BLaER1 (cell line): ENCODE data around the gene ITGAD.

Experiments
- H3K27ac ChIP-seq: shearing (Covaris generic); formaldehyde crosslinking; 2 replicates; pipeline ENCODE4 v1.8.1; 2022
- H3K27me3 ChIP-seq: shearing (Covaris generic); formaldehyde crosslinking; 2 replicates; pipeline ENCODE4 v1.8.1; 2022
- H3K36me3 ChIP-seq: shearing (Covaris generic); formaldehyde crosslinking; 2 replicates; pipeline ENCODE4 v1.8.1; 2022
- H3K4me1 ChIP-seq: shearing (Covaris generic); formaldehyde crosslinking; 2 replicates; pipeline ENCODE4 v1.8.1; 2022
- H3K4me2 ChIP-seq: shearing (Covaris generic); formaldehyde crosslinking; 2 replicates; pipeline ENCODE4 v1.8.1; 2022
- H3K4me3 ChIP-seq: shearing (Covaris generic); formaldehyde crosslinking; 2 replicates; pipeline ENCODE4 v1.8.1; 2022
- H3K9ac ChIP-seq: shearing (Covaris generic); formaldehyde crosslinking; 2 replicates; pipeline ENCODE4 v1.8.1; 2022
- H3K9me3 ChIP-seq: shearing (Covaris generic); formaldehyde crosslinking; 2 replicates; pipeline ENCODE4 v1.8.1; 2022
- H4K20me1 ChIP-seq: shearing (Covaris generic); formaldehyde crosslinking; 2 replicates; pipeline ENCODE4 v1.8.1; 2022
- Cebpa-rat ChIP-seq: shearing (Covaris generic); IDR thresholded peaks from 2 replicates; pipeline ENCODE4 v1.8.1; 2022

Gene ITGAD

GRCh38 chr16:31365131-31365865 is 27.8 kb upstream of the ITGAD start:
- Histone ChIP-seq H4K20me1 (no peaks in the 10 kb centered on the region), H3K27me3 (no peaks in the 10 kb centered on the region), H3K27ac (no peak overlapping the region), H3K4me1 (peaks cover 34% of the 10 kb centered on the region), H3K9ac (no peak overlapping the region), H3K9me3 (no peaks in the 10 kb centered on the region), H3K4me3 (no peak overlapping the region), H3K36me3 (no peaks in the 10 kb centered on the region), H3K4me2 (no peak overlapping the region)
- no peak for TF ChIP-seq Cebpa-rat

DNA sequence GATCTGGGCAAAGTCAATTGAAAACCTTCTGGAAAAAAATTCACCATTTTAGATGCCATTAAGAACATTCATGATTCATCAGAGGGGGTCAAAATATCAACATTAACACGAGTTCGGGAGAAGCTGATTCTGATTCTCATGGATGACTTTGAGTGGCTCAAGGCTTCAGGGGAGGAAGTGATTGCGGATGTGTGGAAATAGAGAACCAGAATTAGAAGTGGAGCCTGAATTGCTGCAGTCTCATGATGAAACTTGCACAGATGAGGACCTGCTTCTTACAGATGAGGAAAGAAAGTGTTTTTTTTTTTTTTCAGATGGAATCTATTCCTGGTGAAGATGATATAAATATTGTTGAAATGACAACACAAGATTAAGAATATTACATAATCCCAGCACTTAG is 25.3 kb upstream of the ITGAD start:
- no peaks in the 10 kb centered on the region for H3K9me3 ChIP-seq
- no peaks in the 10 kb centered on the region for H4K20me1 ChIP-seq
- no peak overlapping the region for H3K27ac ChIP-seq
- no peak overlapping the region for H3K9ac ChIP-seq
- peak overlapping the region; percentile 62 for H3K4me2 ChIP-seq
- peaks cover 34% of the 10 kb centered on the region for H3K4me1 ChIP-seq
- TF ChIP-seq Cebpa-rat, result no peak
- H3K27me3 ChIP-seq, result no peaks in the 10 kb centered on the region
- H3K4me3 ChIP-seq, result no peak overlapping the region
- H3K36me3 ChIP-seq, result no peaks in the 10 kb centered on the region

DNA sequence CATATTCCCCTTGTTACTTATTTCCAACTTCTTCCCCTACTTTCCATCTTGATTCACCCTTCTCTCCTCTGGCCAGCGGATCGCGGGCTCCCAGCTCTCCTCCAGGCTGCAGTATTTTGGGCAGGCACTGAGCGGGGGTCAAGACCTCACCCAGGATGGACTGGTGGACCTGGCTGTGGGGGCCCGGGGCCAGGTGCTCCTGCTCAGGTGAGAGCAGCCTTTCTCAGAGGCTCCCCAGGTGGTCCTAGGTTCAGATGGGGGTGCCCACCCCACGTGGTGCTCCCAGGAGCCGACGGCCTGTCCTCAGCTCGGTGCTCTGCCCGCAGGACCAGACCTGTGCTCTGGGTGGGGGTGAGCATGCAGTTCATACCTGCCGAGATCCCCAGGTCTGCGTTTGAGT is 22.1 kb upstream of the ITGAD start:
- H3K36me3 ChIP-seq, result no peaks in the 10 kb centered on the region
- H4K20me1 ChIP-seq, result no peaks in the 10 kb centered on the region
- H3K9ac ChIP-seq, result no peak overlapping the region
- no peaks in the 10 kb centered on the region for H3K27me3 ChIP-seq
- H3K27ac ChIP-seq, result no peak overlapping the region
- peaks cover 6% of the 10 kb centered on the region; the same call in 1 of the 2 replicates for H3K9me3 ChIP-seq
- H3K4me3 ChIP-seq, result no peak overlapping the region
- no peak overlapping the region for H3K4me2 ChIP-seq
- no peak for TF ChIP-seq Cebpa-rat
- peaks cover 34% of the 10 kb centered on the region for H3K4me1 ChIP-seq

- TF ChIP-seq Cebpa-rat, result no peak
- Histone ChIP-seq H3K36me3 (no peaks in the 10 kb centered on the region), H3K9me3 (peaks cover 6% of the 10 kb centered on the region; the same call in 1 of the 2 replicates), H3K4me3 (no peak overlapping the region), H3K4me2 (no peak overlapping the region), H3K27me3 (no peaks in the 10 kb centered on the region), H4K20me1 (no peaks in the 10 kb centered on the region), H3K27ac (no peak overlapping the region), H3K9ac (no peak overlapping the region), H3K4me1 (peaks cover 26% of the 10 kb centered on the region)
Observed at GRCh38 chr16:31371619-31372484, 21.3 kb upstream of the ITGAD start.

DNA sequence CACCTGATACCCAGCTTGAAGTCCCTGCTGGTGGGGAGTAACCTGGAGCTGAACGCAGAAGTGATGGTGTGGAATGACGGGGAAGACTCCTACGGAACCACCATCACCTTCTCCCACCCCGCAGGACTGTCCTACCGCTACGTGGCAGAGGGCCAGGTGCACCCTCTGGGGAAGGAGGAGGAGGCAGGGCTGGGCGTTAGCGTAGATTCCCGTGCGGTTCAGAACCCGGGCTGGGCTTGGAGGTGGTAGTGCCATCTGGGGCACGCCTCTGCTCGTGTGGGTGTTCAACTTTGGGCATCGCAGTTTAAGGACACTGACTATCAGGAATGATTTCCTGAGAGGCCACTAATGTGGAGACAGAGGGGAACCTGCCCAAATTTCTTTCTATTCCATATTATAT is 19.9 kb upstream of the ITGAD start:
- Histone ChIP-seq H3K4me3 (no peak overlapping the region), H3K4me2 (no peak overlapping the region), H3K27me3 (no peaks in the 10 kb centered on the region), H4K20me1 (no peaks in the 10 kb centered on the region), H3K27ac (no peak overlapping the region), H3K9me3 (peaks cover 6% of the 10 kb centered on the region; the same call in 1 of the 2 replicates), H3K36me3 (no peaks in the 10 kb centered on the region), H3K9ac (no peak overlapping the region), H3K4me1 (peaks cover 12% of the 10 kb centered on the region)
- no peak for TF ChIP-seq Cebpa-rat

- peaks cover 6% of the 10 kb centered on the region; the same call in 1 of the 2 replicates for H3K9me3 ChIP-seq
- no peak overlapping the region for H3K4me2 ChIP-seq
- H3K27ac ChIP-seq, result no peak overlapping the region
- H3K36me3 ChIP-seq, result no peaks in the 10 kb centered on the region
- H4K20me1 ChIP-seq, result no peaks in the 10 kb centered on the region
- no peaks in the 10 kb centered on the region for H3K4me1 ChIP-seq
- no peaks in the 10 kb centered on the region for H3K27me3 ChIP-seq
- no peak overlapping the region for H3K9ac ChIP-seq
- H3K4me3 ChIP-seq, result no peak overlapping the region
- TF ChIP-seq Cebpa-rat, result no peak
Observed at GRCh38 chr16:31375231-31375630, 17.9 kb upstream of the ITGAD start.

- no peaks in the 10 kb centered on the region for H3K27me3 ChIP-seq
- no peak overlapping the region for H3K4me2 ChIP-seq
- TF ChIP-seq Cebpa-rat, result no peak
- H3K9ac ChIP-seq, result no peak overlapping the region
- no peak overlapping the region for H3K27ac ChIP-seq
- H4K20me1 ChIP-seq, result no peaks in the 10 kb centered on the region
- H3K4me1 ChIP-seq, result no peaks in the 10 kb centered on the region
- H3K36me3 ChIP-seq, result no peaks in the 10 kb centered on the region
- H3K4me3 ChIP-seq, result no peak overlapping the region
- H3K9me3 ChIP-seq, result peaks cover 6% of the 10 kb centered on the region; the same call in 1 of the 2 replicates
Observed at GRCh38 chr16:31376705-31377104, 16.4 kb upstream of the ITGAD start.

- Histone ChIP-seq H3K36me3 (no peaks in the 10 kb centered on the region), H3K9ac (no peak overlapping the region), H4K20me1 (no peaks in the 10 kb centered on the region), H3K9me3 (peaks cover 6% of the 10 kb centered on the region; the same call in 1 of the 2 replicates), H3K27me3 (no peaks in the 10 kb centered on the region), H3K4me1 (no peaks in the 10 kb centered on the region), H3K4me3 (no peak overlapping the region), H3K27ac (no peak overlapping the region), H3K4me2 (no peak overlapping the region)
- TF ChIP-seq Cebpa-rat, result no peak
Observed at GRCh38 chr16:31377210-31377903, 15.8 kb upstream of the ITGAD start.

DNA sequence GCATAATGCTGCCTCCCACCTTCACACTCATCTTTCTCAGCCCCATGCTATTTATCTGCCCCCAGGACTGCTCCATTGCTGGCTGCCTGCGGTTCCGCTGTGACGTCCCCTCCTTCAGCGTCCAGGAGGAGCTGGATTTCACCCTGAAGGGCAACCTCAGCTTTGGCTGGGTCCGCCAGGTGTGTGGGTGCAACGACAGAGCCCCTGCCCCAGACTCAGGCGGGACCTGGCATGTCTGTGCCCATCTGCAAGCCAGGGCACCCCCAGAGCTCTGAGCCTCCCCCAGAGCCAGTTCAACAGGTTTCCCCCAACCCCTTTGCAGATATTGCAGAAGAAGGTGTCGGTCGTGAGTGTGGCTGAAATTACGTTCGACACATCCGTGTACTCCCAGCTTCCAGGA is 12.9 kb upstream of the ITGAD start:
- H3K36me3 ChIP-seq, result no peaks in the 10 kb centered on the region
- H3K4me3 ChIP-seq, result no peak overlapping the region
- no peak overlapping the region for H3K4me2 ChIP-seq
- H4K20me1 ChIP-seq, result no peaks in the 10 kb centered on the region
- peaks cover 1% of the 10 kb centered on the region; the same call in 1 of the 2 replicates for H3K9me3 ChIP-seq
- no peak overlapping the region for H3K27ac ChIP-seq
- no peak overlapping the region for H3K9ac ChIP-seq
- no peak for TF ChIP-seq Cebpa-rat
- H3K4me1 ChIP-seq, result no peaks in the 10 kb centered on the region
- no peaks in the 10 kb centered on the region for H3K27me3 ChIP-seq
